ENCODE measurements around the gene UNC45B.

UNC45B gene

GRCh38 chr17:35214631-35215273, 67.1 kb downstream of the UNC45B start:
- TF ChIP-seq EZH2 (IDR thresholded peaks at IDR 0.05; ENCODE audit: borderline replicate concordance, low read length) = no peak
- no peak for TF ChIP-seq CTCF (IDR thresholded peaks at IDR 0.05; ENCODE audit: low read length)
- no peaks in the 10 kb centered on the region for H3K27me3 ChIP-seq (ENCODE audit: insufficient read depth, low read length)
- no peak overlapping the region for H3K4me3 ChIP-seq (ENCODE audit: low read depth, low read length, poor library complexity, severe bottlenecking)
- H3K9me3 ChIP-seq (ENCODE audit: low read length) = no peaks in the 10 kb centered on the region
- no peak overlapping the region for H3K9ac ChIP-seq (ENCODE audit: low read length)
- H3K9me2 ChIP-seq (ENCODE audit: low read depth, low read length) = no peaks in the 10 kb centered on the region
- H3K79me2 ChIP-seq (ENCODE audit: insufficient read depth, low read length) = no peaks in the 10 kb centered on the region
- H3K4me2 ChIP-seq (ENCODE audit: low read length) = no peak overlapping the region
- H3K36me3 ChIP-seq (ENCODE audit: insufficient read depth, low read length) = no peaks in the 10 kb centered on the region
- no peaks in the 10 kb centered on the region for H3F3A ChIP-seq (ENCODE audit: insufficient read depth, low read length)
- H2AFZ ChIP-seq (ENCODE audit: low read length) = no peak overlapping the region
- H3K27ac ChIP-seq (ENCODE audit: low read depth, low read length, poor library complexity, severe bottlenecking) = no peak overlapping the region
- no peaks in the 10 kb centered on the region for H4K20me1 ChIP-seq (ENCODE audit: insufficient read depth, low read length)
- no peaks in the 10 kb centered on the region for H3K4me1 ChIP-seq (ENCODE audit: insufficient read depth, low read length, severe bottlenecking)

- H3K36me3 ChIP-seq (ENCODE audit: insufficient read depth, low read length) = no peaks in the 10 kb centered on the region
- H4K20me1 ChIP-seq (ENCODE audit: insufficient read depth, low read length) = no peaks in the 10 kb centered on the region
- no peaks in the 10 kb centered on the region for H3K4me1 ChIP-seq (ENCODE audit: insufficient read depth, low read length, severe bottlenecking)
- H3K27me3 ChIP-seq (ENCODE audit: insufficient read depth, low read length) = no peaks in the 10 kb centered on the region
- H3K9me2 ChIP-seq (ENCODE audit: low read depth, low read length) = no peaks in the 10 kb centered on the region
- H3K4me2 ChIP-seq (ENCODE audit: low read length) = no peak overlapping the region
- no peaks in the 10 kb centered on the region for H3K79me2 ChIP-seq (ENCODE audit: insufficient read depth, low read length)
- no peak overlapping the region for H3K27ac ChIP-seq (ENCODE audit: low read depth, low read length, poor library complexity, severe bottlenecking)
- no peaks in the 10 kb centered on the region for H3F3A ChIP-seq (ENCODE audit: insufficient read depth, low read length)
- TF ChIP-seq CTCF (IDR thresholded peaks at IDR 0.05; ENCODE audit: low read length) (no peak), EZH2 (IDR thresholded peaks at IDR 0.05; ENCODE audit: borderline replicate concordance, low read length) (no peak)
- H3K9me3 ChIP-seq (ENCODE audit: low read length) = no peaks in the 10 kb centered on the region
- H3K4me3 ChIP-seq (ENCODE audit: low read depth, low read length, poor library complexity, severe bottlenecking) = no peak overlapping the region
- H2AFZ ChIP-seq (ENCODE audit: low read length) = no peak overlapping the region
- H3K9ac ChIP-seq (ENCODE audit: low read length) = no peak overlapping the region
Observed at GRCh38 chr17:35217107-35217506, 69.5 kb downstream of the UNC45B start.

GRCh38 chr17:35218915-35219314, 71.3 kb downstream of the UNC45B start:
- H3K27me3 ChIP-seq (ENCODE audit: insufficient read depth, low read length) = no peaks in the 10 kb centered on the region
- no peak overlapping the region for H3K27ac ChIP-seq (ENCODE audit: low read depth, low read length, poor library complexity, severe bottlenecking)
- no peaks in the 10 kb centered on the region for H3K4me1 ChIP-seq (ENCODE audit: insufficient read depth, low read length, severe bottlenecking)
- H3K9me2 ChIP-seq (ENCODE audit: low read depth, low read length) = no peaks in the 10 kb centered on the region
- H3K79me2 ChIP-seq (ENCODE audit: insufficient read depth, low read length) = no peaks in the 10 kb centered on the region
- H3K4me3 ChIP-seq (ENCODE audit: low read depth, low read length, poor library complexity, severe bottlenecking) = no peak overlapping the region
- H4K20me1 ChIP-seq (ENCODE audit: insufficient read depth, low read length) = no peaks in the 10 kb centered on the region
- no peaks in the 10 kb centered on the region for H3K36me3 ChIP-seq (ENCODE audit: insufficient read depth, low read length)
- H3F3A ChIP-seq (ENCODE audit: insufficient read depth, low read length) = no peaks in the 10 kb centered on the region
- TF ChIP-seq EZH2 (IDR thresholded peaks at IDR 0.05; ENCODE audit: borderline replicate concordance, low read length) (no peak), CTCF (IDR thresholded peaks at IDR 0.05; ENCODE audit: low read length) (no peak)
- no peaks in the 10 kb centered on the region for H3K9me3 ChIP-seq (ENCODE audit: low read length)
- H2AFZ ChIP-seq (ENCODE audit: low read length) = no peak overlapping the region
- no peak overlapping the region for H3K9ac ChIP-seq (ENCODE audit: low read length)
- H3K4me2 ChIP-seq (ENCODE audit: low read length) = no peak overlapping the region

All from OCI-LY1 (cell line).